HT-29 (cell line): ENCODE results near the gene NEU1. TPM values are rescaled to one million over a fixed set of nuclear protein-coding genes. Genes with fewer than 3 reads are reported as not detected.
A peak's percentile ranks its signal among the peaks of the same experiment; 100 is the strongest.
"Not testable (repeated sequence)": the region's sequence is repeated elsewhere in the genome, so short reads cannot be mapped to it uniquely, and the experiment has no call there.

Source experiments
- DNase-seq: peaks from one replicate; pipeline ENCODE4 v3.0.0-alpha.2; 2015; ENCODE audit warnings: low spot score
- total RNA-seq: library from RNA; depleted of rRNA; stranded (reverse); fragments of >200 nt; shearing (Covaris generic); gene quantifications from 2 replicates; pipeline ENCODE4 v1.2.3, GENCODE V29; 2014; rRNA removed

The NEU1 gene
- total RNA-seq: 82.3 and 87.1 TPM in 2 replicates

DNA sequence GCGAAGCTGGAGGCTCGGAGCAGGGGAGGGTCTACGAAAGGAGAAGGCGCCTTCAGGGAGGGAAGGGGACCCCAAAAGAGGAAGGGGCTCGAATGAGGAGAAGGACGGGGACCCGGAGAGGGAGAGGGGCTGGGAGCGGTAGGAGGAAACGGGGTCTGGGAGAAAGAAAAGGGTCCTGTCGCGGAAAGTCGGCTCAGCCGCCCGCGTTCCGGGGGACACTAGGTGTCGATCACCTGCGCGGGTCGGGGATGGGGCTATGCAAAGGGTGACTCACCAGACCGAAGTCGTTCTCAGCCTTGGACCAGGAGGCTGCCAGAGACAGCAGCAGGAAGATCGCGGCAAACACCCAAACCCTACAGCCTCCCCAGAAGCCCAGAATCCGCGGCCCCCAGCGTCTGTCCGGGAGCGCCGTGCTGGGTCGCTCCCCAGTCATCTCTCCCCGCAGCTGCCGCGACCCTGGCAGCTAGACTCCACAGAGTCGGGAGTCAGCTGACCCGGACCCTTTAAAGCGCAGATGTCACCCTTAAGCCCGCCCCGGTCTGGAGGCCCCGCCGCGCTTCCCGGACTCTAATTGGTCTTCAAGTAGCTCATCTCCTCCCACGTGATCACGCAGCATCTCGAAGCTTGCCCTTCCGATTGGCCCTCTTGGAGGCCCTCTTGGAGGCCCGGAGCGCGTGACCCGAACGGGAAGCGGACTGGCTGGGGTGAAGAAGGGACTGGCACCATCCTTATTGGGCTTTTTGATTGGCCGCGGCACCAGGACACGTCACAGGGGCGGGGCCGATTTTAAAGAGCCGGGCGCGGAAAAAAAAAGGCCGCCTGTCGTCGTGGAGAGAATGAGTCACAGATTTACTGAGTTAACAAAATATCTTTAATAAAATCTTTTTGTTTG is at the start of gene NEU1:
NEU1 (minus strand) TSS at position 478 of the 892 bp plus-strand sequence; CDS start at position 433, 45 bp downstream.
- peak; percentile 99 for DNase-seq

DNA sequence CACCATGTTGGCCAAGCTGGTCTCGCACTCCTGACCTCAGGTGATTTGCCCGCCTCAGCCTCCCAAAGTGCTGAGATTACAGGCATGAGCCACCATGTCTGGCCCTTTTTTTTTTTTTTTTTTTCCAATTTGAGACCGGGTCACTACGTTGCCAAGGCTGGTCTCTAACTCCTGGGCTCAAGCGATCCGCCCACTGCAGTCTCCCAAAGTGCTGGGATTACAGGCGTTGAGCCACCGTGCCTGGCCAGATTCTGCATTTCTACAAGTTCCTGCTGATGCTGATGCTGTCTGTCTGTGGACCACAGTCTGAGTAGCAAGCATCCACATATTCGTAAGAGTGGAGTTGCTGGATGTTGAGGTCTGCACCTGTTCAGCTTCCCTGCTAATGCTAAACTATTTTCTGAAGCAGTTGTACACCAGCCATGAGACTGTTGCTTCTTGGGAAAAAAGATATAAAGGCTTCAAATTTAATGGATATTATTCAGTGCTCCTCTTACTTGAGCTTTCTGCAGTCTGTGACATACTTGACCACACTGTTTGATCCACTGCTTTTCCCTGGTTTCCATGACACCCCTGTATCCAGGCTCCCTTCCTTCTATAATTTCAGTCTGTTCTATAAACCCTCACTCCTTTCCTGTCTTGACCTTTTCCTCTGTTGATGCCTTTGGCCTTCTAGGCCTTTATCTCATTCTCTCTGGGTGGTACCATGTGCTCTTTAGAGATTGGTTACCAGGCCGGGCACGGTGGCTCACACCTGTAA is 49.4 kb upstream of the NEU1 start:
- DNase-seq: no peak

DNA sequence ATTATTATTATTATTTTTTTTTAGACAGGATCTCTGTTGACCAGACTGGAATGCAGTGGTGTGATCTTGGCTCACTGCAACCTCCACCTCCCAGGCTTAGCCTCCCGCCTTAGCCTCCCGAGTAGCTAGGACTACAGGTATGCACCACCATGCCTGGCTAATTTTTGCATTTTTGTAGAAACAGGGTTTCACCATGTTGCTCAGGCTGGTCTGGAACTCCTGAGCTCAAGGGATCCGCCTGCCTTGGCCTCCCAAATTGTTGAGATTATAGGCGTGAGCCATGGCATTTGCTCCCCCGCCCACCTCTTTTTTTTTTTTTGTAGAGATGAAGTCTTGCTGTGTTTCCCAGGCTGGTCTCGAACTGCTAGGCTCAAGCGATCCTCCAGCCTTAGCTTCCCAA is 46.7 kb upstream of the NEU1 start:
- not testable (repeated sequence) for DNase-seq

DNA sequence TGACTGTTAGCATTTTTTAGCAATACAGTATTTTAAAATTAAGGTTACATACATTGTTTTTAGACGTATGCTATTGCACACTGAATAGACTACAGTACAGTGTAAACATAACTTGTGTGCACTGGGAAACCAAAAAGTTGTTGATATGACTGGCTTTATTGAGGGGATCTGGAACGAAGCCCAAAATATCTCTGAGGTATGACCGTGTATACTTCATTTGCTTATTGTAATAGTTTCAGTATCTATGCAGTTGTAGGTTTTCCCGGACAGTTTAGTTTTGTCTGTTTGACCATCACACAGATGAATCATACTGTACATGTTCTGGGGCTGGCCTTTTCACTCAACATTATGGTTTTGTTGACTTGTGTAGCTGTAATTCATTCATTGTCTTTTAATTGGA is 46.2 kb upstream of the NEU1 start:
- DNase-seq: no peak

DNA sequence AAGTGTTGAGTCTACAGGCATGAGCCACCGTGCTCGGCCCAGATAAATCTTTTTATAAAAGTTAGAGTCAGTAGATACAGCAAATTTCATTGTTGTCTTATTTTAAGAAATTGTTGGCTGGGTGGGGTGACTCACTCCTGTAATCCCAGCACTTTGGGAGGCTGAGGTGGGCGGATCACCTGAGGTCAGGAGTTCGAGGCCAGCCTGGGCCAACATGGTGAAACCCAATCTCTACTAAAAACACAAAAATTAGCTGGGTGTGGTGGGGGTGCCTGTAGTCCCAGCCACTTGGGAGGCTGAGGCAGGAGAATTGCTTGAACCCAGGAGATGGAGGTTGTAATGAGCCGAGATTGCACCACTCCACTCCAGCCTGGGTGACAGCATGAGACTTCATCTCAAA is 45.6 kb upstream of the NEU1 start:
- not testable (repeated sequence) for DNase-seq

DNA sequence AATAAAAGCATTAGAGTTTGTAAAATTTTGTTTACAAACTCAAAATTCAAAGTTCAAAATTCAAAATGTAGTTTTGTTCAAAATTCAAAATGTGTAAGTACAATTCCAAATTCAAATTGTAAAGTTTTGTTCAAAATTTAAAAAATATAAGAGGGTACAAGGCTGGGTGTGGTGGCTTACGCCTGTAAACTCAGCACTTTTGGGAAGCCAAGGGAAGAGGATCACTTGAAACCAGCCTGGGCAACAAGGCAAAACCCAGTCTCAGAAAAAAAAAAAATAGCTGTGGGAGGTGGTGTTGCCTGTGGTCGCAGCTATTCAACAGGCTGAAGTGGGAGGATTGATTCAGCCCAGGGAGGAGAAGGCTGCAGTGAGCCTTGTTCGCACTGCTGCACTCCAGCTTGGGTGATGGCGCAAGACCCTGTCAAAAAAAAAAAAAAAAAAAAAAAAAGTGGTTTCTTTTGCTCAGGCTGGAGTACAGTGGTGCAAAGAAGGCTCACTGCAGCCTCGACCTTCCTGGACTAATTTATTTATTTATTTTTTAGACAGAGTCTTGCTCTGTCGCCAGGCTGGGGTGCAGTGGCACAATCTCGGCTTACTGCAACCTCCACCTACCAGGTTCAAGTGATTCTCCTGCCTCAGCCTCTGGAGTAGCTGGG is 44.7 kb upstream of the NEU1 start:
- DNase-seq: no peak

DNA sequence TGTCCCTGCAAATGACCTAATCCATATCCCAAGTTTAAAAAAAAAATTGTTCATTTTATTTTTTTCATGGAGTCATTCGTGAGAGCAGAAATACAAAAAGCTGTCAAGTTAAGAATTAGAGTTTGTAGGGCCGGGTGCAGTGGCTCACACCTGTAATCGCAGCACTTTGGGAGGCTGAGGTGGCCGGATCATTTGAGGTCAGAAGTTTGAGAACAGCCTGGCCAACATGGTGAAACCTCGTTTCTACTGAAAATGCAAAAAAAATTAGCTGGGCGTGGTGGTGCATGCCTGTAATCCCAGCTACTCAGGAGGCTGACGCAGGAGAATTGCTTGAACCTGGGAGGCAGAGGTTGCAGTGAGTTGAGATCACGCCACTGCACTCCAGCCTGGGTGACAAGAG is 44.1 kb upstream of the NEU1 start:
- not testable (repeated sequence) for DNase-seq

DNA sequence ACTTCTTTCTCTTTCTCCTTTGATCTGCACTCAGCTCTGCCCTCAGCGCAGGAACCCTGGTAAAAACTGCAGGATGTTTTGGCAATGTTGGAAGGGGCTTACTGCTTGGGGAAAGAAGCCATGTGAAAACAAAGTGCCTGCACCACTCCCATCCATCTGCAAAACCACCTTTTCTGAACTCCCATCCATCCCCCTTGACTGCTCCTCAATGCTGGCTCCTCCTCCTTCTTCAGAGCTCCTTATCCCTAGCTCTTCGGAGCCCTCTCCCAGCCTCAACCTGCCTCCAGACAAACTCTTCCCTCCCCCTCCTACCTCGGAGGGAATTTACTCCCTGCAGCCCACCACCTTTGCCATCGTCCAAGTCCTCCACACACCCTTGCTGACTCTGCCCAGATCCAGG is 43.5 kb upstream of the NEU1 start:
- DNase-seq: no peak

DNA sequence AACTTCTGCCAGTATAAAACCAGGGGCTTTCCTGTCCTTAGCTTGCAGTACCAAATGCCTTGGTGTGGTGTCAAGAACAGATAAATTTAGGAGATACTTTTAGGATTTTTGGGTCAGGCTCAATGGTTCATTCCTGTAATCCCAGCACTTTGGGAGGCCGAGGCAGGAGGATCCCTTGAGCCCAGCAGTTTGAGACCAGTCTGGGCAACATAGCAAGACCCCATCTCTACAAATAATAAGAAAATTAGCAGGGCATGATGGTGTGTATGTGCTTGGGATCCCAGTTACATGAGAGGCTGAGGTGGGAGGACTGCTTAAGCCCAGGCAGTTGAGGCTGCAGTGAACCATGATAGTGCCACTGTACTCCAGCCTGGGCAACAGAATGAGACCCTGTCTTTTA is 42.4 kb upstream of the NEU1 start:
- DNase-seq: no peak

DNA sequence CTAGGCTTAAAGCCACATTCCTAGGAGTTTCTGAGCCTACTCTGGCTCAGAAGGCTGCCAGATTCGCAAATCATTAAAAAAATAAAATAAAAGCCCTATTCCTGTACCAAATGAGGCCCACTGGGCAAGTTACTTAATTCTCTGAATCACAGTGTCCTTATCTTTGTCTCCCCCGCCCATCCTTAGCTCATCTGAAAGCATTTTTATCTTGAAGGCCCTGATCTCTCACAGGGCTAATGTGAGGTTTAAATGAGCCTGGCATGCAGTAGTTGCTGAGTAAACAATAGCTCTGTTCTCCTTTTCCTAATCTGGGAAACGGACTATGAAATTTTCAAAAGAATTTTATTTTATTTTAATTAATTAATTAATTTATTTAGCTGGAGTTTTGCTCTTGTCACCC is 41.3 kb upstream of the NEU1 start:
- DNase-seq: no peak

DNA sequence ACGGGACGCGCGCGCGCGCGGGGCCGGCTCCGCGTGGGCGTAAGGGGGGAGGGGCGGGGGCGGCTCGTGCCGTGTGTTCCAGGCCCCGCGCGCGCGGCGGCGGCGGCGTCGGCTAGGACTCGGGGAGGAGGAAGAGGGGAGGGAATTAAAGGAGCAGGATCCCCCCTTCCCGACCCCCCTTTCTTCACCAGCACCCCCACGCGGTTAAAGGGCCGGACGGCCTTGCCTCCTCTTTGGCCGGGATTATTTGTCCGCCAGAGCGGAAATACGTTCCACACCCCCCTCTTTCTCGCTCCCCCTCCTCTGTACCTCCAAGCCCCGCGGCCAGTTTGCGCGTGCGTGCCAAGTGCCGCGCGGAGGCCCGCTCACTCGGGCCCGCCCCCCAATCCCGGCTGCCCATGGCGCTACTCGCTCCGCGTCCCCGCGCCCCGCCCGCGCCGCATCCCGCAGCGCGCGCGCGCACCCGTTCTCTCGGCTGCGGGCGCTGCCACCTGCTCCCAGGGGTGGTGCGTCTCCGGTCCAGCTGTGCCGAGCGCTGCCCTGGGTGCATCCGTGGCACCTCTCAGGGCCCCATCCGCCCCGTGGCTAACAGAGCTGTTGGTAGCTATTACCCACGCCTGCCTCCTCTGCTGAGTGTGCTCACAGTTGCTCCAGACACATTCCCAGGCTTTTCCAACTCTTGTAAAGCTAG is 39.5 kb upstream of the NEU1 start, which contains the start of gene ZBTB12:
ZBTB12 (minus strand) TSS at position 134 of the 691 bp plus-strand sequence. CDS start 781 bp downstream, outside the sequence.
- peak; percentile 91 for DNase-seq

DNA sequence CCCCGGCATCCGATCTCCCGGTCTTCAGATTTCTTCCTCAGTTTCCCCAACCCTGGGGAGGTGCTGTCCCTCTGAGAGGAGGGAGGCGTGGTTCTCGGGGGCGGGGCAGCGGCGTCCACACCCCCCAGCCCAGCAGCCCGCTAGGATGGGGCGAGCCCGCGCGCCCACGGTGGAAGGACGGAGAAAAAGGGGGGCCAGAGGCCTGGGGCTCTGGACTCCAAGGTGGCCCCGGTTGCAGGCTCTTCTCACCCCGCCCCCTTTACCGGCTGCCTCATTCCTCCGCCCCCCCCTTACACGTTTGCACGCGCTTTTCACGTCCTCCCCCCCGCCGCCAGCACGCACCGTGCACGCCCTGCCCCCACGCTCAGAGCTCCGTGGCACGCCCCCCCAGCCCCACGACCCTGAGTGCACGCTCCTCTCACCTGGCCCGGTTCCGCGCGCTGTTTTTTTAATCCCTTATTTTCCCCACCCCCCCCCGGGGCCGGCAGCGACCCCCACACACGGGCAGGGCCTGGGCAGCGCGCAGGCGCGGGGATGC is 38.9 kb upstream of the NEU1 start:
- peak; percentile 53 for DNase-seq

DNA sequence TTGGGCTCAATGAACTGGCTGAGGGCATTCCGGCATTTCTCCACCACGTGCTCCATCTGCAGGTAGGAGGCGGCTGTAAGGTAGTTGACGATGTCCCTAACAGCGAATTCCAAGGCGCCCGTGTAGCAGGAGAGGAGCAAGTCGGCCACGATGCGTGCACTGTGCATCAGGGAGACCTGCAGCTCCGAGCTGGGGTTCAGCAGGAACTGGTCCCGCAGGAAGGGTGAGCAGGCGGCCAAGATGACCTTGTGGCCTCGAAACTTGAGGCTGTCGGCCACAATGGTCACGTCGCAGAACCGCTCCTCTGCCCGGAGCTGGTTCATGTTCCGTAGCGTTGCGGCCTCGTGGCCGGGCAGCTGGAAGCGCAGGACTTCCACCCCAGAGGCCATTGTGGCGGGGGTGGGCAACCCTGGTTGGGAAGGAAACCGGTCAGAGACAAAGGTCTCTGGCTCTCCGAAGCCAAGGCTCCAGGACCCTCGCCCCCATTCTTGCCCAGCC is 38.3 kb upstream of the NEU1 start:
- peak; percentile 55 for DNase-seq

DNA sequence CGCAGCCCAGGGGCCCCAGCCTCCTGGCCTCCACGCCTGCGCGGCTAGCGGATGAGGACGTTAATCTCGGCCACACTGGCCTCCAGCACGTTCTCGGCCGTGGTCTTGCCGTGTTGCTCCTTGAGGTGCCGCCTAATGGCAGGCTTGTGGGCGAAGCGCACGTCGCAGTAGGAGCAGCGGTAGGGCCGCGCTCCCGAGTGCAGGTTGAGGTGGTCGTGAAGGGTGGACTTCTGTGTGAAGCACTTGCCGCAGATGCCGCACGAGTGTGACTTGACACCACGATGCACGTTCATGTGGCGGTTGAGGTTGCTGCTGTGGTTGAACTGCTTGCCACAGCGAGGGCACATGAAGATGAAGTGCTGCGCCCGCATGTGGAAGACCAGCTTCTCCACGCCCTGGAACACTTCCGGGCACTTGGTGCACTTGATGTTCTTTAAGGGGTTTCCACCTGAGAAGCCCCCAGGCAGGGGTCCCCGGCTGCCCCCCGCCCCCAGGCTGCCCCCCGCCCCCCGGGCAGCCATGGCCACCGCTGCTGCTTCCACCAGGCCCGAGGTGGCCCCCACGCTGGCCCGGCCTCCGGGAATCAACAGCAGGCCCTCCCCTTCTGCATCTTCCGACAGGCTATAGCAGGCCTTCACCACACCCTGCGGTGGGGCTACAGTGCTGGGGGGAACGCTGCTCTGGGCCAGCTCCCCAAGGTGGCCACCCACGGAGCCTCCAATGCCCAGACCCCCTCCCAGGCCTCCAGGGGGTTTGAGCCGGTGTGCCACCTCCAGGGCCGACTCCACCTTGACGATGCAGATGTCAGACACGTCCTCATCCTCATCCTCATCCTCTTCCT is 37.5 kb upstream of the NEU1 start:
- no peak for DNase-seq

DNA sequence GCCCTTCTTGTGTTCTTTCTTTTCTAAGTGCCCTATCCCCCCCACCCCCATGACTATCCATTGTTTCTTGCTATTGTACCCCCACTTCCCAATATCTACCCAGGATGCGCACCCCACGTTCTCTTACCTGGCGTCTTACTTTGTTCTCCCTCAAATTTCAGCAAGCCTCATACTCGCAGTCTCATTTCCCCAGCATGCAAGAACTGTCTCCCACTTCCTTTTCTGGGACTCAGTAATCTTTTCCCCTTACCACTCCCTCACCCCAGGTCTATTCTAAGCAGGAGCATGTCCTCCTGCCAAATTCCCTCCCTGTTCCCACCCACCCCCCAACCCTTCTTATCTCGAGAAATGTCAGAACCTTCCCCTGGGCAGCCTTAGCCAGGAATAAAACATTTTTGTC is 36.6 kb upstream of the NEU1 start:
- no peak for DNase-seq

DNA sequence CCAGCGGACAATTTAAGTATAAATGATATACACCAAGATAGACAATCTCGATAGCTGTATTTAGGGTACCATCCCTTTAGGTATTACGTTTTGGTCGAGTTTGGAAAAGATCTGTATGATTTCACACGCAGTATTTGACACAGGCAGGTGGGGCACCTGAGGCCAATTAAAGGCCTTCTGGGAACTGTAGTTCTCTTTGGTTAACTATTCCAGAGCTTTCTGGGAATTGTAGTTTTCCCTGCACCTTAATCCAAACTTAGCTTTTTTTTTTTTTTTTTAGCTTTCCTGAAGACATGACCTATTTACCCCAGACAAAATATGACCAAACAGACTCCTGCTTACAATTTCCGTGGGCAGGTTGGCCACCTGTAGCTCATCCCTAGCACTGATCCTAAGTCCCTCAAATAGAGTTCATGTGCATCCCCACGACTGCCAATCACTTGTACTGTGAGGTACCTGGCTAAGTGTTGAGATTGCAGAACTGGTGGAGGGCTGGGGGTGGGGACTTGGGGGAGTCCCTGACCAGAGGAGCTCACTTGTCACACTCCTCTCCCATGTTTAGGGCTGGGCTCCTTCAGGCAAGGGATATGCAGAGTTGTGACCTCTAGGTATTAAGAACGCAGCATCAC is 35.9 kb upstream of the NEU1 start:
- peak; percentile 76 for DNase-seq

DNA sequence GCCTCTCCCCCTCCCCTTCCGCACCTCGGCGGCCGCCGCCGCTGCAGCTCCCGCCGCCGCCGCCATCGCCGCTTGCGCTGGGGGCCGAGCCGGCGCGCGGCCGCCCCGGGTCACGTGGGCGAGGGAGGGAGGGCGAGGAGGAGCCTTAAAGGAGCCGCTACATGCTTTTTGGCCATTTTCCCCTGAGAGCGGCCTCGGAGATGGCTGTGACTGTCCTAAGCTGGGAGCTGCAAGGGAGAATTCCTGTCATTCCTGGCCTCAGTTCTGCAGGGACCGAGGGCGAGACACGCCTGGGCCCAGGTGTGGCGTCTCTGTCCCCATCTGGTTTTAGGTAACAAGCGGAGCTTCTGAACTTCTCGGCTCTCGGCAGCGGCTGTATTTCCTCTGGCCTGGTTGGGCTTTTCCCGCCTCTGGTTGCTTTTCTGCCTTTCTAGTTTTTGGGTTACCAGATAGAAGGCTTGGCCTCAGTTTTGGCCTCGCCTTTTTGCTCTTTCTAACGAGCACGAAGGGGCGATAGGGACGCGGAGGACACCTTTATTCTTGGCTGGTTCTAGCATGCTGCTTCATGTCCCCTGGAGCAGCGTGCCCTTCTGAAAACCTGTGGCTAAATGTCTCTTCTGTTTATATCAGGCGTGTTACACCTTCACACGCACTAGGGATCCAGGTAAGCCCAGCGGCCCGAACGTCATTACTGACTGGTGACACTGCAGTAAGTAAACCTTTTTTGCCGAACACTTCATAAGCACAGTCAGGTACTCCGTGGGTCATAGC is 35.2 kb upstream of the NEU1 start, which contains the start of gene EHMT2:
EHMT2 (minus strand) TSS at position 87 of the 771 bp plus-strand sequence; CDS start at position 66, 21 bp downstream.
- peak; percentile 82 for DNase-seq

DNA sequence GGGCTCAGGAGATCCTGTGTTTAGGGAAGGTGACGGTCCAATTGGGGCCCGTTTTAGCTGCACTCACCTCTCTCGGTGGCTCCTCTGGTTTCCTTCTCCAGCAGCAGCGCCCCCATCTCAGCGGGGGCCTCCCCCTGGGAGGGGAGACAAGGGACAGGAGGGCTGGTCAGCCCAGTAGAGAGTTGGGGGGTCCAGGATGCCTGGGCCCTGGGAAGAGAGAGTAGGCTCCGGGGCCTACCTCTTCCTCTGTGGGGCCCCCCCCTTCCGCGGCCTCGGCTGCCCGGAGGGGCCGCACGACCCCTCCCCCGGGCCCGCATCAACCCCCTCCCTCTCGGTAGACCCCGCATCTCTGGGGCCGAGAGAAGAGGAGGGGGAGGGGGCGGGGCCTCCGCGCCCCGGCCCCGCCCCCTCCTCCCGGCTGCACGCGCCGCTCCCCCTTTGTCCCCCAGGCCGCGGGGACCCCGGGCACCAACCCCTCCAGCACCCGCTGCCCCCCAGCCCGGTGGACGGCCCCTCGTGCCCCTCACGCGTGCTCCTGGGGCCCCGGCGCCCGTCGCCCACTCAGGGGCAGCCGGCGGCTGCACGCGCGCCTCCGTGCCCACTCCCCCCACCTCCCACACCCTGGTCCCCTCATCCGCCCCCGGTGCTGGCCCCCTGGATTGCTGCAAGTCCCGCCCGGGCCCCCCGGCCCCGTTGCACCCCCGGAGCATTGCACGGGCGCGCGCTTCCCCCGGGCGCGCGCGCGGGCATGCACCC is 34.4 kb upstream of the NEU1 start:
- no peak for DNase-seq
